Astrocyte (in vitro differentiated cells and primary cell): ENCODE data around the gene SCGB3A1. TPM values are rescaled to one million over a fixed set of nuclear protein-coding genes. Genes with fewer than 3 reads are reported as not detected.

Source experiments
- DNase-seq: peaks from one replicate; pipeline ENCODE4 v3.0.0-alpha.2; 2010; ENCODE audit warnings: low read depth
- FAIRE-seq: peaks from 2 replicates; lab custom pipeline; 2011; peaks lifted over from hg19 to GRCh38; lab: Jason Lieb, UNC
- H2AFZ ChIP-seq: 2 replicates; pipeline ENCODE4 v1.6.0; 2012; ENCODE audit warnings: low read depth, low read length, inconsistent platforms
- H3K27ac ChIP-seq: 2 replicates; pipeline ENCODE4 v1.5.1; 2011; ENCODE audit warnings: low read depth, low read length, inconsistent platforms
- H3K27me3 ChIP-seq: 2 replicates; pipeline ENCODE4 v1.6.0; 2011; ENCODE audit warnings: low read length, inconsistent platforms; ENCODE audit not compliant: insufficient read depth
- H3K36me3 ChIP-seq: 2 replicates; pipeline ENCODE4 v1.5.1; 2011; ENCODE audit warnings: low read length, inconsistent platforms; ENCODE audit not compliant: insufficient read depth
- H3K4me1 ChIP-seq: 2 replicates; pipeline ENCODE4 v1.5.1; 2011; ENCODE audit warnings: low read length, inconsistent platforms; ENCODE audit not compliant: insufficient read depth
- H3K4me2 ChIP-seq: 2 replicates; pipeline ENCODE4 v1.6.0; 2012; ENCODE audit warnings: low read length, inconsistent platforms
- H3K4me3 ChIP-seq: 2 replicates; pipeline ENCODE4 v1.5.1; 2011; ENCODE audit warnings: low read depth, mild to moderate bottlenecking, low read length, inconsistent platforms; ENCODE audit not compliant: insufficient read depth
- H3K79me2 ChIP-seq: 2 replicates; pipeline ENCODE4 v1.6.0; 2012; ENCODE audit warnings: mild to moderate bottlenecking, low read length, inconsistent platforms; ENCODE audit not compliant: insufficient read depth
- H3K9ac ChIP-seq: 2 replicates; pipeline ENCODE4 v1.6.0; 2012; ENCODE audit warnings: mild to moderate bottlenecking, low read length, inconsistent platforms
- H3K9me3 ChIP-seq: 2 replicates; pipeline ENCODE4 v1.5.1; 2012; ENCODE audit warnings: low read depth, mild to moderate bottlenecking, low read length, inconsistent platforms; ENCODE audit not compliant: insufficient read depth
- H4K20me1 ChIP-seq: 2 replicates; pipeline ENCODE4 v1.6.0; 2012; ENCODE audit warnings: low read length, inconsistent platforms; ENCODE audit not compliant: insufficient read depth
- H3K27ac Mint-ChIP-seq: one replicate; pipeline ENCODE4 v1.8.0; 2021; ENCODE audit warnings: mild to moderate bottlenecking, mixed read lengths; ENCODE audit not compliant: unreplicated experiment
- H3K27me3 Mint-ChIP-seq: one replicate; pipeline ENCODE4 v1.8.0; 2021; ENCODE audit warnings: low read depth, mixed read lengths; ENCODE audit not compliant: unreplicated experiment
- H3K36me3 Mint-ChIP-seq: one replicate; pipeline ENCODE4 v1.8.0; 2021; ENCODE audit warnings: low read depth, mixed read lengths; ENCODE audit not compliant: unreplicated experiment
- H3K4me1 Mint-ChIP-seq: one replicate; pipeline ENCODE4 v1.8.0; 2021; ENCODE audit warnings: low read depth, mixed read lengths; ENCODE audit not compliant: unreplicated experiment
- H3K4me3 Mint-ChIP-seq: one replicate; pipeline ENCODE4 v1.8.0; 2021; ENCODE audit warnings: mild to moderate bottlenecking, moderate library complexity, mixed read lengths; ENCODE audit not compliant: unreplicated experiment
- H3K9me3 Mint-ChIP-seq: one replicate; pipeline ENCODE4 v1.8.0; 2021; ENCODE audit warnings: mild to moderate bottlenecking, mixed read lengths; ENCODE audit not compliant: unreplicated experiment
- CTCF ChIP-seq: IDR thresholded peaks from 2 replicates; pipeline ENCODE4 v1.5.1; 2011; ENCODE audit warnings: low read depth, mild to moderate bottlenecking, inconsistent platforms, low read length, moderate library complexity; ENCODE audit not compliant: insufficient read depth
- EZH2 ChIP-seq: IDR thresholded peaks from 2 replicates; pipeline ENCODE4 v1.6.1; 2012; ENCODE audit warnings: mild to moderate bottlenecking, low read length, inconsistent platforms; ENCODE audit not compliant: insufficient read depth
- total RNA-seq: library from RNA; stranded (reverse); gene quantifications from 2 replicates; pipeline ENCODE4 v1.2.1, GENCODE V29; 2021

Gene SCGB3A1
- total RNA-seq, 1 donor from 2014 or later: not detected

GRCh38 chr5:180592176-180592575 is 877 bp upstream of the SCGB3A1 start:
- no peak overlapping the region for H2AFZ ChIP-seq
- no peaks in the 10 kb centered on the region for H3K36me3 ChIP-seq
- peaks cover 32% of the 10 kb centered on the region for H3K27me3 ChIP-seq
- Mint-ChIP-seq H3K4me3 (no peak overlapping the region), H3K9me3 (no peaks in the 10 kb centered on the region), H3K27ac (peak overlapping the region; percentile 62), H3K27me3 (peaks cover 45% of the 10 kb centered on the region), H3K4me1 (peaks cover 4% of the 10 kb centered on the region), H3K36me3 (peaks cover 4% of the 10 kb centered on the region)
- H3K9me3 ChIP-seq: no peaks in the 10 kb centered on the region
- H4K20me1 ChIP-seq: no peaks in the 10 kb centered on the region
- DNase-seq (no peak), FAIRE-seq (no peak)
- H3K9ac ChIP-seq: no peak overlapping the region
- no peak overlapping the region for H3K27ac ChIP-seq
- TF ChIP-seq CTCF: no peak
- no peak for TF ChIP-seq EZH2
- no peak overlapping the region for H3K4me3 ChIP-seq
- H3K4me1 ChIP-seq: peaks cover 5% of the 10 kb centered on the region
- no peaks in the 10 kb centered on the region for H3K79me2 ChIP-seq
- no peak overlapping the region for H3K4me2 ChIP-seq

- Histone ChIP-seq H3K4me2 (peak overlapping the region; percentile 69), H3K27ac (no peak overlapping the region), H3K36me3 (no peaks in the 10 kb centered on the region), H3K4me3 (no peak overlapping the region), H2AFZ (no peak overlapping the region), H3K79me2 (no peaks in the 10 kb centered on the region), H3K27me3 (peaks cover 32% of the 10 kb centered on the region), H4K20me1 (no peaks in the 10 kb centered on the region), H3K9ac (no peak overlapping the region), H3K4me1 (peaks cover 5% of the 10 kb centered on the region), H3K9me3 (no peaks in the 10 kb centered on the region)
- peaks cover 2% of the 10 kb centered on the region for H3K9me3 Mint-ChIP-seq
- no peak overlapping the region for H3K4me3 Mint-ChIP-seq
- FAIRE-seq: no peak
- H3K27ac Mint-ChIP-seq: no peak overlapping the region
- peaks cover 4% of the 10 kb centered on the region for H3K36me3 Mint-ChIP-seq
- H3K4me1 Mint-ChIP-seq: peaks cover 4% of the 10 kb centered on the region
- no peak for DNase-seq
- H3K27me3 Mint-ChIP-seq: peaks cover 48% of the 10 kb centered on the region
- TF ChIP-seq CTCF: no peak
- no peak for TF ChIP-seq EZH2
Measured at GRCh38 chr5:180590543-180591310, 572 bp downstream of the SCGB3A1 start.

GRCh38 chr5:180589771-180590542 is 1.3 kb downstream of the SCGB3A1 start:
- Mint-ChIP-seq H3K27me3 (peaks cover 48% of the 10 kb centered on the region), H3K9me3 (peaks cover 2% of the 10 kb centered on the region), H3K4me1 (peaks cover 4% of the 10 kb centered on the region), H3K4me3 (peak overlapping the region; percentile 43), H3K36me3 (peaks cover 4% of the 10 kb centered on the region), H3K27ac (no peak overlapping the region)
- peak overlapping the region; percentile 69 for H3K4me2 ChIP-seq
- DNase-seq (no peak), FAIRE-seq (no peak)
- H3K36me3 ChIP-seq: no peaks in the 10 kb centered on the region
- no peak overlapping the region for H3K4me3 ChIP-seq
- H3K9me3 ChIP-seq: no peaks in the 10 kb centered on the region
- H2AFZ ChIP-seq: no peak overlapping the region
- no peak overlapping the region for H3K27ac ChIP-seq
- H3K27me3 ChIP-seq: peaks cover 32% of the 10 kb centered on the region
- H4K20me1 ChIP-seq: no peaks in the 10 kb centered on the region
- H3K9ac ChIP-seq: no peak overlapping the region
- no peak for TF ChIP-seq EZH2
- TF ChIP-seq CTCF: no peak
- peaks cover 5% of the 10 kb centered on the region for H3K4me1 ChIP-seq
- H3K79me2 ChIP-seq: no peaks in the 10 kb centered on the region
